IPS DF 6.9 (cell line): Measurements from ENCODE around the gene TNNT3.

ENCODE experiments used
- DNase-seq: peaks from one replicate; pipeline ENCODE4 v3.0.0-alpha.2; 2013; ENCODE audit warnings: low read depth, low spot score
- H3K27ac ChIP-seq: one replicate; pipeline ENCODE4 v1.5.1; 2013; ENCODE audit warnings: low read length, control low read depth
- H3K27me3 ChIP-seq: 2 replicates; pipeline ENCODE4 v1.6.1; 2013; ENCODE audit warnings: mild to moderate bottlenecking, low read length; ENCODE audit not compliant: control insufficient read depth, insufficient read depth
- H3K36me3 ChIP-seq: 2 replicates; pipeline ENCODE4 v1.6.1; 2013; ENCODE audit warnings: low read length; ENCODE audit not compliant: control insufficient read depth, insufficient read depth
- H3K4me1 ChIP-seq: 2 replicates; pipeline ENCODE4 v1.6.1; 2013; ENCODE audit warnings: low read length; ENCODE audit not compliant: control insufficient read depth, insufficient read depth
- H3K4me3 ChIP-seq: 2 replicates; pipeline ENCODE4 v1.5.1; 2013; ENCODE audit warnings: mild to moderate bottlenecking, low read length
- H3K9me3 ChIP-seq: 2 replicates; pipeline ENCODE4 v1.6.1; 2013; ENCODE audit warnings: low read length, inconsistent platforms; ENCODE audit not compliant: control insufficient read depth, insufficient read depth
- WGBS: extraction: QIAGEN DNeasy Blood & Tissue Kit; methylation state at CpG from one replicate; pipeline ENCODE4 v1.1.7; 2013; ENCODE audit warnings: mixed read lengths, missing lambda C conversion rate; ENCODE audit not compliant: insufficient read length, insufficient coverage; 5-methylcytosine and 5-hydroxymethylcytosine counted together

TNNT3 gene

DNA sequence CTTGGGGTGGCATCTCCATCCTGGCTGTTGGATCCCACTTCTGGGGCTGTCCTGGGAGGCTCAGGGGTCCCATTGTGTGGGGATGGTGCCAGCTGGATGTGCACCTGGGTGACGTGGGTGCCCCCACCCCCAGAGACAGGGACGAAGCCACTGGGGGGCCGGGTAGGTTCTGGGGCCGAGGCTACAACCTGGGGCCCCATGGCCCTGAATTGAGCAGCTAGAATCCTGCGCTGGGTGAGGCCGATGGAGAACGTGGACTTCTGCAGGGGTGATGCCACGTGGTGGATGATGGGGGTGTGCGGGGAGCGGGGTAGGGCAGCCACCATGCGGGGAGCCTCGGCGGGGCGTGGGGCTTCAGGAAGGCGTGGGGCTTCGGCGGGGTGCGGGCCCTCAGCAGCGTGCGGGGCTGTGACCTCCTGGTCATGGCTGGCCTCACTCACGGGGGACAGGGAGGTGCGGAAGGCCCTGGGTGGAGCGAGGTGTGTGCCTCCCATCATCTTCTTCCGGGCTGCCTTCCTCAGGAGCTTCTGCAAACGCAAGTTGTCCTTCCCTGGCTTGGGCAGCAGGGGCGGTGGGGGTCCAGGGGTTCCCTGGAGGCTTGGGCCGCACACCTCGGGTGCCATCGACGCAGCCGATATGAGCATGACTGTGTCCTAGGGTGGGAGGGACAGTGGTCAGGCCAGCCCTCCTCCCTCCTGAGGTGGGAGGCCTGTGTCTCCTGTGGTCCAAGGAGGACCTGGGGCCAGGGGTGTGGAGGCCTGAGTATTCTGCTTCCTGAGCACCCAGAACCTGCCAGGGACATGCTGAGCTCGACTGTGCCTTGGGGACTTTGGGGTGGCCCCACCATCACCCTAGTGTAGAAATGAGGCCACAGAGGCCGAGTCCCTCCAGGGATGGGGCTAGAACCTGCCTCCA, 29.3 kb upstream of the TNNT3 start:
- H3K27ac ChIP-seq = no peak overlapping the region
- DNase-seq = no peak
- H3K27me3 ChIP-seq = no peaks in the 10 kb centered on the region
- no peaks in the 10 kb centered on the region for H3K9me3 ChIP-seq
- H3K4me1 ChIP-seq = no peaks in the 10 kb centered on the region
- H3K36me3 ChIP-seq = no peaks in the 10 kb centered on the region; the same call in 1 of the 2 replicates
- no peak overlapping the region for H3K4me3 ChIP-seq
- no CpG with 5 or more reads among the region's 33 CpGs for WGBS

DNA sequence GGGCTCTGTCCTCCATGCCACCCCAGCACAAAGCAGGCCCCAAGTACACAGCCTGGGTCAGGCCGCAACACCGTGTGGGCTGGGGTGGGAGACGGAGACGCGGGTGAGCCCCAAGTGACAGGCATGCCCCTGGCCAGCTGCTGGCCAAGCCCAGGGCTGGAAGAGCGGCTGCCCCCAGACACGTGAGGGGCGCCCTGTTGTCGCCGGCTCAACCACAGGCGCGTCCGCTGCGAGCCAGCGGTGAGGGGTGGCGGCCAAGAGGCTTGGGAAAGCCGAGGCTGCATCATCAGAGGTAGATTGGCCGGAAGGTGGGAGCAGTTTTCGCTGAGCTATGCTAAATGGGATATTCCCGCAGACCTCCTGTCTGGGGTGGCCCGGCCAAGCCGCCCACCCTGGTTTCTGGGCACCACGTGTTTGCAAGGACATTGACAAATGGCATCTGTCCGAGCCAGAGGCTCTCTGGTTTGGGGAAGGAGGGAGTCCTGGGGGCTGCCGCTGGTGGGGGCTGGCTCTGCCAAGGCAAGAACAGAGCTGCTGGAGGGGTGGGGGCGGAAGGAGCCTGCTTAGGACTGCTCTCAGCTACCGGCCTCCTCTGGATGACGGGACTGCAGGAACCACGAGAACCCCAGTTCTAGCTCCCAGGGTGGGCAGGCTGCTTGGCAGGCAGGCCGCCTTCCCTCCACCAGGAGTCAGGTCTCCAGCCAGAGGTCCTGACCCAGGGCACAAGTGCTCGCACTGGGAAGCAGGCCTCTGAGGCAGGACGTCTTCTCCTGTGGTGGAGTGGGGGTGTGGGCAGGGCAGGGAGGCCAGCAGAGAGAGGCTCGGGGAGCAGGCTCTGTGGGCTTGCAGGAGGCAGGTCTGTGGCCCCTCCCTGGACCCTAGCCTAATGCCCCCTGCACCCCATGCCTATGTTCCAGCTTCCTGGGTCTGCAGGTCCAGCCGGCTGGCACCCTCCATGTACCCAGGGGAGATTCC, 28.4 kb upstream of the TNNT3 start:
- H3K36me3 ChIP-seq = no peaks in the 10 kb centered on the region; the same call in 1 of the 2 replicates
- no CpG with 5 or more reads among the region's 34 CpGs for WGBS
- DNase-seq = no peak

DNA sequence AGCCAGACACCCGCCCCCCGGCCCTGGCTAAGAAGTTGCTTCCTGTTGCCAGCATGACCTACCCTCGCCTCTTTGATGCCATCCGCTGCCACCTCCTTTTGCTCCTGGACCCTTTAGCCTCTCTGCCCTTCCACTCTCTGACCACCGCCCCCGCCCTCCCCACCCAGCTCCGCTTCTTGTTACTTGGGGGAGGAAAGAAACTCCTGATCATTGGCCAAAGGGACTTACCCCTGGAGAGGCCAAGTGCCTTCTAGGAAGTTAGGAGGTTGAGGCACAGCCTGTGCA, 27.7 kb upstream of the TNNT3 start, which contains the start of gene PRR33:
Gene PRR33, minus strand, starts transcription at position 65 of the 285 bp plus-strand sequence. CDS start 1,311 bp downstream, outside the sequence.
- DNase-seq = no peak
- Histone ChIP-seq H3K36me3 (no peaks in the 10 kb centered on the region; the same call in 1 of the 2 replicates), H3K4me3 (no peak within 1 kb of the TSS), H3K27ac (no peak within 1 kb of the TSS), H3K9me3 (no peaks in the 10 kb centered on the region), H3K27me3 (no peaks in the 10 kb centered on the region), H3K4me1 (no peaks in the 10 kb centered on the region)
- WGBS = no CpG with 5 or more reads among the region's 7 CpGs

More for the DNA sequence above, 28.4 kb upstream of the TNNT3 start:
- Histone ChIP-seq H3K4me3 (no peak overlapping the region), H3K9me3 (no peaks in the 10 kb centered on the region), H3K4me1 (no peaks in the 10 kb centered on the region), H3K27ac (no peak overlapping the region), H3K27me3 (no peaks in the 10 kb centered on the region)

DNA sequence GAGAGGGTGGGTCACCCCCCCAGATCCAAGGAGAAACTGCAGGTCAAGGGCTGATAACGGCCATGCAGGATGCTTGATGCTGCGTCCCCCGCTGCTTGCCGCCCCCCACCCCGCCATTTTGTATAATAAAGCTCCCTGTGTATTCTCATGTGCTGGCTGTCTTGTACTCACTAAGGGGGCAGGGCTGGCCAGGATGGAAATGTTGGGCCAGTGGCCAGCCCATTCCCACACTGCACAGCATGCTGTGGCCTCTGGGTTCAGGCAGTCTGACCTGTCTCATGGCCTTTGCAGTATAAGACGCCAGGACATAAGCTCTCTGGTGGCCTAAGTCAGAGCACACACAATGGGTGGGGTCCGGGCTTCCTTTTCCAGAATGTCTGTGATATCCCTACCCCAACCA, 27.4 kb upstream of the TNNT3 start:
- Histone ChIP-seq H3K36me3 (no peaks in the 10 kb centered on the region; the same call in 1 of the 2 replicates), H3K27ac (no peak overlapping the region), H3K9me3 (no peaks in the 10 kb centered on the region), H3K27me3 (no peaks in the 10 kb centered on the region), H3K4me3 (no peak overlapping the region), H3K4me1 (no peaks in the 10 kb centered on the region)
- WGBS = no CpG with 5 or more reads among the region's 7 CpGs
- no peak for DNase-seq

DNA sequence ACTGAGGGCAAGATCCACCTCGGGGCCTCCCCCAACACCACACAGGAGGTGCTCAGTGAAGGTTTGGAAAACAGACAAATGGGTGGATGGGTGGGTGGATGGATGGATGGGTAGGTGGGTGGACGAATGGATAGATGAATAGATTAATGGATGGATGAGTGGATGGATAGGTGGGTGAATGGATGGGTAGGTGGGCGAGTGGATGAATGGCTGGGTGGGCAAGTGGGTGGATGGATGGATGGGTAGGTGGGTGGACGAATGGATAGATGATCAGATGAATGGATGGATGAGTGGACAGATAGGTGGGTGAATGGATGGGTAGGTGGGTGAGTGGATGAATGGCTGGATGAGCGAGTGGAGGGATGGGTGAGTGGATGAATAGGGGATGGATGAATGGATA, 26.9 kb upstream of the TNNT3 start:
- Histone ChIP-seq H3K36me3 (no peaks in the 10 kb centered on the region; the same call in 1 of the 2 replicates), H3K27ac (no peak overlapping the region), H3K27me3 (no peaks in the 10 kb centered on the region), H3K4me3 (no peak overlapping the region), H3K9me3 (no peaks in the 10 kb centered on the region), H3K4me1 (no peaks in the 10 kb centered on the region)
- WGBS = 100% methylated on average over 1 of the region's 5 CpGs
- no peak for DNase-seq

DNA sequence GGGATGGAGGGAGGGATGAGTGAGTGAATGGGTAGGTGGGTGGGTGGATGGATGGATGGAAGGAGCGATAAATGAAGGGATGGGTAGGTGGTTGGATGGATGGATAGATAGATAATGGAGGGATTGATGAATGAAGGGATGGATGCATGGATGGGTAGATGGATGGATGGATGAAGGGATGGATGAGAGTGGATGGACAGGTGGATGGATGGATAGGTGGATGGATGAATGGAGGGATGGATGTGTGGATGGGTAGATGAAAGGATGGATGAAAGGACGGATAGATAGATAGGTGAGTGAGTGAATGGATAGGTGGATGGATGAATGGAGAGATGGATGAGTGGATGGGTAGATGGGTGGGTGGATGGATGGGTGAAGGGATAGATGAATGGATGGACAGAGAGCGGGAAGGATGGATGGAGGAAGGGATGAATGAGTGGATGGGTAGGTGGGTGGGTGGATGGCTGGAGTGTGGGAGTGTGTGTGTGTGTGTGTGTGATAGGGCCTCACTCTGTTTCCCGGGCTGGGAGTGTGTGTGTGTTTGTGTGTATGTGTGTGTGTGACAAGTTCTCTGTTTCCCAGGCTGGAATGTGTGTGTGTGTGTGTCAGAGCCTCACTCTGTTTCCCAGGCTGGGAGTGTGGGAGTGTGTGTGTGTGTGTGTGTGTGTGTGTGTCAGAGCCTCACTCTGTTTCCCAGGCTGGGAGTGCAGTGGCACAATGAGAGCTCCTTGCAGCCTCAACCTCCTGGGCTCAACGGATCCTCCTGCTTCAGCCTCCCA, 25.7 kb upstream of the TNNT3 start:
- Histone ChIP-seq H3K27ac (no peak overlapping the region), H3K27me3 (no peaks in the 10 kb centered on the region), H3K9me3 (no peaks in the 10 kb centered on the region), H3K36me3 (no peaks in the 10 kb centered on the region), H3K4me1 (no peaks in the 10 kb centered on the region), H3K4me3 (no peak overlapping the region)
- 100% methylated on average over 2 of the region's 5 CpGs for WGBS
- DNase-seq = no peak

DNA sequence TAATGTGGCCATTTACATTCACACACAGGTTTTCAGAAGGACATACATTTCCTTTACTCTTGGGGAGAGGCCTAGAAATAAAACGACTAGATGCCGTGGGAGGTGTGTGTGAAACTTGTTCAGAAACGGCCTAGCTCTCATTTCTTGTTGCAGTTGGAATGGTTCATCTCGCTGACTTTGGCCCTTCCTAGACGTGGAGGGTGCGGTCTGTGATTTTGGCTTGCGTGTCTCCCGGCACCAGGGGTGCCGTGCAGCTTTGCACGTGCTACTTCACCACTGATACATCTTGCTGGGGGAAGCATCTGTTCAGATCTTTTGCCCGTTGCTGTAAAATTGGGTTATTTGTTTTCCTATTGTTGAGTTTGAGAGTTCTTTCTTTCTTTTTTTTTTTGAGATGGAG, 24.7 kb upstream of the TNNT3 start:
- Histone ChIP-seq H3K4me3 (no peak overlapping the region), H3K27ac (no peak overlapping the region), H3K9me3 (no peaks in the 10 kb centered on the region), H3K36me3 (no peaks in the 10 kb centered on the region), H3K27me3 (no peaks in the 10 kb centered on the region), H3K4me1 (no peaks in the 10 kb centered on the region)
- WGBS = no CpG with 5 or more reads among the region's 11 CpGs
- no peak for DNase-seq

DNA sequence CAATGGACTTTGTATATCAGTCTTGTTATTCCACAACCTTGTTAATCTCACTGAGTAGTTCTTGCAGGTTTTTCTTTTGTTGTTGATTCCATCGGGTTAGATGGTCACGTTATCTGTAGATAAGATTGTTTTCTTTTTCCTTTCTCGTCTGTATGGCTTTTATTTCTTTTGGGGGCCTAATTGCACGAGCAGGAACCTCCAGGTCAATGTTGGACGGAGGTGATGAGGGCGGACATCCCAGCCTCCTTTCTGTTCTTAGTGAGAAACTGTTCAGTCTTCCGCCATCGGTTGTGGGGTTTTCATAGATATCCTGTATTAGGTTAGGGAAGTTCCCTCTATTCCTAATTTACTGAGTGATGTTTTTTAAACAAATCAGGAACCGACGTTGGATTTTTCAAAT, 23.0 kb upstream of the TNNT3 start:
- Histone ChIP-seq H3K36me3 (no peaks in the 10 kb centered on the region), H3K27ac (no peak overlapping the region), H3K27me3 (no peaks in the 10 kb centered on the region), H3K9me3 (no peaks in the 10 kb centered on the region), H3K4me1 (no peaks in the 10 kb centered on the region), H3K4me3 (no peak overlapping the region)
- no peak for DNase-seq
- no CpG with 5 or more reads among the region's 10 CpGs for WGBS

DNA sequence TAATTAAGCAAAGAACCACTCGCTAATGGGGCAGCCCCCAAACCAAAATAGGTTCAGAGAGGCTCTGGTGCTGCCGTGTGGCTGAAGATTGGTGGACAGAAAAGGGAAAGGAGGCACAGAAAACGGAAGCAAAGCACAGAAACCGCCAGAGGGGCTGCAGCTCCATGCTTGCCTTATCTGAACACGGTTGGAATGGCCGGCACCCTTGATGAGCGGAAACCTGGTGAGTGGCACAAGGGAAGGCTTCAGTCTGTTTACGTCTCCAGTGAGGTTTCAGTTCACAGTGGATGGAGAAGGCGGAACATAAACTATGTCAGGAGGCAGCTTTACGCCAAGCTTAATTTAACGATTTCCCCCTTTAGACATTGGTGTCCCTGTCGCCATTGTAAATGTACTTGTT, 22.6 kb upstream of the TNNT3 start:
- H3K27ac ChIP-seq = no peak overlapping the region
- H3K4me3 ChIP-seq = no peak overlapping the region

DNA sequence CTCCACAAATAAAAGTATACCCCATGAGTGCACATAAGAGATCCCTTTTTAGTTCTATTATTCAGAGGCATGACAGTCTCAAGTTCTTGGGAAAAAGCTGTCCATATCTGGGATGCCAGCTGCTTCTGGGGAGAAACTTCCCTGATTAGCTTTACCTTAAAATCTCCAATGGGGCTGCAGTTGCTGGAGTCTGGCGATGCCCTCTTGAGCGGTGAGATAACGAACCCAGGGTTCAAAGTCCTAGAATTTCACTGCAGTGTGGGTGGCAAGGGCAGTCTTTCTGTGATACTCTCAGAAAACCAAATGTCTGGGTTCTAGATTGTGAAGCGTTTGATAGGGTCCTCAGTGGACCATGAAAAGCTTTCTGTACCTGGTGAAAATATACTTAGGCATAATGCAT, 20.4 kb upstream of the TNNT3 start:
- H3K36me3 ChIP-seq = no peaks in the 10 kb centered on the region
- H3K27me3 ChIP-seq = no peaks in the 10 kb centered on the region
- H3K4me1 ChIP-seq = no peaks in the 10 kb centered on the region
- DNase-seq = no peak
- H3K9me3 ChIP-seq = no peaks in the 10 kb centered on the region
- WGBS = no CpG with 5 or more reads among the region's 4 CpGs
- no peak overlapping the region for H3K4me3 ChIP-seq
- no peak overlapping the region for H3K27ac ChIP-seq

More for the DNA sequence above, 22.6 kb upstream of the TNNT3 start:
- Histone ChIP-seq H3K27me3 (no peaks in the 10 kb centered on the region), H3K4me1 (no peaks in the 10 kb centered on the region), H3K36me3 (no peaks in the 10 kb centered on the region), H3K9me3 (no peaks in the 10 kb centered on the region)
- WGBS = no CpG with 5 or more reads among the region's 12 CpGs
- DNase-seq = no peak
